Jurkat, Clone E6-1 (cell line): ENCODE results near the gene ADAMTSL4. TPM values are rescaled to one million over a fixed set of nuclear protein-coding genes. Genes with fewer than 3 reads are reported as not detected.

Experiments
- DNase-seq: peaks from one replicate; pipeline ENCODE4 v3.0.0-alpha.2; 2011; ENCODE audit warnings: low read depth, low spot score
- H3K4me3 ChIP-seq: 2 replicates; pipeline ENCODE4 v1.5.1; 2011; ENCODE audit warnings: mild to moderate bottlenecking, low read length, control low read depth, moderate library complexity
- polyA plus RNA-seq: library from polyadenylated mRNA; unstranded; fragments of >200 nt; gene quantifications from one replicate; pipeline ENCODE4 v1.2.1, GENCODE V29; 2012; ENCODE audit warnings: missing spikeins; ENCODE audit not compliant: insufficient read length, insufficient read depth

ADAMTSL4 gene
- not detected for polyA plus RNA-seq

- no peak for DNase-seq
- H3K4me3 ChIP-seq, result peak within 1 kb of the TSS; percentile 38
Measured at GRCh38 chr1:150548632-150549495, at the start of gene ADAMTSL4. TSS of gene ADAMTSL4 (plus strand) at chr1:150549408. CDS start at chr1:150552289, 2,881 bp downstream.

- no peak overlapping the region for H3K4me3 ChIP-seq
- no peak for DNase-seq
Measured at GRCh38 chr1:150505431-150505830, 43.8 kb upstream of the ADAMTSL4 start.

- no peak for DNase-seq
- H3K4me3 ChIP-seq, result no peak within 1 kb of the TSS
Measured at GRCh38 chr1:150507912-150508864, 41.0 kb upstream of the ADAMTSL4 start, which contains the start of gene ECM1. TSS of gene ECM1 (plus strand) at chr1:150508109. CDS start at chr1:150508210, 101 bp downstream.

- DNase-seq, result no peak
- no peak overlapping the region for H3K4me3 ChIP-seq
Measured at GRCh38 chr1:150508982-150509381, 40.2 kb upstream of the ADAMTSL4 start.

- no peak for DNase-seq
- H3K4me3 ChIP-seq, result no peak overlapping the region
Measured at GRCh38 chr1:150511551-150511950, 37.7 kb upstream of the ADAMTSL4 start.

GRCh38 chr1:150511985-150512660, 37.1 kb upstream of the ADAMTSL4 start:
- DNase-seq, result no peak
- H3K4me3 ChIP-seq, result no peak overlapping the region

GRCh38 chr1:150512846-150513245, 36.4 kb upstream of the ADAMTSL4 start:
- H3K4me3 ChIP-seq, result no peak overlapping the region
- DNase-seq, result no peak

GRCh38 chr1:150513351-150513791, 35.8 kb upstream of the ADAMTSL4 start:
- DNase-seq, result no peak

GRCh38 chr1:150514260-150514659, 34.9 kb upstream of the ADAMTSL4 start:
- DNase-seq, result no peak
- no peak overlapping the region for H3K4me3 ChIP-seq

More at GRCh38 chr1:150513351-150513791, 35.8 kb upstream of the ADAMTSL4 start:
- no peak overlapping the region for H3K4me3 ChIP-seq

- DNase-seq, result no peak
- peak overlapping the region; percentile 69 for H3K4me3 ChIP-seq
Measured at GRCh38 chr1:150514913-150515327, 34.3 kb upstream of the ADAMTSL4 start.

GRCh38 chr1:150515328-150516049, 33.7 kb upstream of the ADAMTSL4 start, which contains the start of gene FALEC:
TSS of gene FALEC (plus strand) at chr1:150515752.
- peak; percentile 78 for DNase-seq
- peak within 1 kb of the TSS; percentile 69 for H3K4me3 ChIP-seq

GRCh38 chr1:150516050-150516591, 33.1 kb upstream of the ADAMTSL4 start:
- peak overlapping the region; percentile 69 for H3K4me3 ChIP-seq
- DNase-seq, result no peak

- DNase-seq, result no peak
- peak overlapping the region; percentile 69 for H3K4me3 ChIP-seq
Measured at GRCh38 chr1:150516616-150517015, 32.6 kb upstream of the ADAMTSL4 start.

- DNase-seq, result no peak
- no peak overlapping the region for H3K4me3 ChIP-seq
Measured at GRCh38 chr1:150521196-150521968, 27.8 kb upstream of the ADAMTSL4 start.

GRCh38 chr1:150525348-150525747, 23.9 kb upstream of the ADAMTSL4 start:
- no peak overlapping the region for H3K4me3 ChIP-seq

GRCh38 chr1:150528196-150528595, 21.0 kb upstream of the ADAMTSL4 start:
- no peak for DNase-seq
- no peak overlapping the region for H3K4me3 ChIP-seq

More at GRCh38 chr1:150525348-150525747, 23.9 kb upstream of the ADAMTSL4 start:
- no peak for DNase-seq

GRCh38 chr1:150529017-150529416, 20.2 kb upstream of the ADAMTSL4 start:
- DNase-seq, result no peak
- H3K4me3 ChIP-seq, result no peak overlapping the region
